A549 (cell line): Measurements from ENCODE around the gene PAIP2.

Source experiments
- BHLHE40 ChIP-seq: IDR thresholded peaks from 2 replicates; pipeline ENCODE4 v1.6.1; 2012; ENCODE audit warnings: low read depth, low read length, inconsistent platforms
- HEYL ChIP-seq: fragments of 250-450 bp; sonication (Bioruptor Pico); IDR thresholded peaks from 2 replicates; pipeline ENCODE4 v1.8.0; 2021; ENCODE audit warnings: mild to moderate bottlenecking, moderate library complexity
- HOXB5 ChIP-seq: fragments of 250-450 bp; sonication (Bioruptor Pico); IDR thresholded peaks from 2 replicates; pipeline ENCODE4 v1.5.0; 2020; ENCODE audit warnings: mild to moderate bottlenecking, moderate library complexity
- JUN ChIP-seq, 2 experiments: fragments of >200 bp; sonication (Bioruptor Twin); formaldehyde crosslinking; IDR thresholded peaks; 2 replicates in 1 of 2; 3 replicates in 1 of 2; pipeline ENCODE4 v1.6.1; 2016 to 2017
- POLR2A ChIP-seq: IDR thresholded peaks from 2 replicates; pipeline ENCODE4 v1.6.1; 2012; ENCODE audit warnings: mild to moderate bottlenecking, low read length
- SREBF2 ChIP-seq: fragments of 450-650 bp; IDR thresholded peaks from 2 replicates; pipeline ENCODE4 v1.6.1; 2014; ENCODE audit warnings: mild to moderate bottlenecking, moderate library complexity

DNA sequence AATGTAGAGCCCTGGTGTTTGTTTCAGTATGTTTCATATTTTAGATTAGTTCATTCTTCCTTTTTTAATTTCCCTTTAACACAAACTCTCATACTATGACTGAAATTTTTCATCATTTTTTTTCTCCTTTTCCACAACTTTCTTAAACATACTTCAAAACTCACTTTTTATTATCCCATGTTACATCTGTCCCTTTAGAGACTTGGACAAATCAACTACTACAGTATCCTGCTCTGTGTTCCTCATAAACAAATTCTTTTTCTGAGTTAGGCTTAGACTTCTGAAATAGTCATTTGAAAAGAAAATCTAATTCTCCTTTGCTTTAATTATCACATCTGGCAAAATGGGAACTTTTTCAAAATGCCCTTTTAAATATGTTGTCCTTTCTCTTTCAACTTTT is 32.9 kb upstream of the PAIP2 start:
- no peak for TF ChIP-seq BHLHE40
- no peak for TF ChIP-seq SREBF2
- no peak for TF ChIP-seq HEYL (CRISPR knock-in tag)
- TF ChIP-seq JUN (IDR thresholded peaks at IDR 0.05) = no peak
- TF ChIP-seq HOXB5 (CRISPR knock-in tag) = no peak
- no peak for TF ChIP-seq POLR2A
